ENCODE data around the gene CDC7. TPM values are rescaled to one million over a fixed set of nuclear protein-coding genes. Genes with fewer than 3 reads are reported as not detected.

Gene CDC7
- polyA plus RNA-seq, 2 of the 4 experiments (the other 2 are of a cell fraction) = 10.1 to 16.8 TPM

- no peak for TF ChIP-seq BCL3 (IDR thresholded peaks at IDR 0.05)
- peak; percentile 62 for TF ChIP-seq SMC3 (IDR thresholded peaks at IDR 0.05)
- no peak for TF ChIP-seq GATA3 (IDR thresholded peaks at IDR 0.05; ENCODE audit: borderline replicate concordance)
Measured at GRCh38 chr1:91511386-91511785, 10.7 kb downstream of the CDC7 start (continued).

GRCh38 chr1:91513160-91513559 is 12.5 kb downstream of the CDC7 start:
- Histone ChIP-seq H3K4me2 (no peak overlapping the region), H3K9me3 (no peaks in the 10 kb centered on the region), H3K4me3 (no peak overlapping the region), H3K27ac (no peak overlapping the region), H3K4me1 (no peaks in the 10 kb centered on the region)
- WGBS (ENCODE audit: missing lambda C conversion rate) = 76% methylated on average over 2 of the region's 2 CpGs
- DNase-seq (ENCODE audit: low read depth in 1 of 2, low spot score in 1 of 2) = no peak
- no peak for TF ChIP-seq HOXB5 (CRISPR knock-in tag; IDR thresholded peaks at IDR 0.05)
- TF ChIP-seq ZC3H11A (IDR thresholded peaks at IDR 0.05) = no peak
- peak in 1 of 2 experiments; percentile 40; a peak in 3 of 5 replicates for TF ChIP-seq RAD21 (conservative IDR thresholded peaks at IDR 0.05 in 1 of 2, IDR thresholded peaks at IDR 0.05 in 1 of 2)
- TF ChIP-seq ZFP36 (IDR thresholded peaks at IDR 0.05; ENCODE audit: borderline replicate concordance, partially characterized antibody) = no peak
- peak; percentile 8; the same call in 1 of the 3 replicates for TF ChIP-seq CTCF (IDR thresholded peaks at IDR 0.05)
- peak; percentile 24; the same call in 1 of the 3 replicates for TF ChIP-seq SMC3 (IDR thresholded peaks at IDR 0.05)
- TF ChIP-seq POLR2AphosphoS2 (conservative IDR thresholded peaks at IDR 0.05; ENCODE audit: low read length) = no peak
- TF ChIP-seq RCOR1 (IDR thresholded peaks at IDR 0.05; ENCODE audit: low read depth, low read length) = no peak
- TF ChIP-seq FOSL2 (IDR thresholded peaks at IDR 0.05) = no peak
- no peak for TF ChIP-seq FOSL2 (CRISPR knock-in tag; IDR thresholded peaks at IDR 0.05)
- no peak for TF ChIP-seq HDAC2 (IDR thresholded peaks at IDR 0.05)
- TF ChIP-seq SREBF2 (IDR thresholded peaks at IDR 0.05) = no peak
- no peak for TF ChIP-seq CBX8 (IDR thresholded peaks at IDR 0.05)
- CTCF ChIA-PET = interaction anchor here (0.7 to 4.4 kb wide), 20 partner anchors 16 to 785 kb away, joined by 3 to 27 read pairs (median 4); partner anchors contain the start of genes GLMN and RPAP2
- POLR2A ChIA-PET = no interaction called here
- FAIRE-seq = no peak
- no peak for ATAC-seq

- H3K4me1 ChIP-seq = no peaks in the 10 kb centered on the region
- FAIRE-seq = no peak
- no peak overlapping the region for H3K4me3 ChIP-seq
- POLR2A ChIA-PET = no interaction called here
- CTCF ChIA-PET = interaction anchor here (0.6 to 4.4 kb wide), 9 partner anchors 15 to 778 kb away, joined by 3 to 27 read pairs (median 4); no protein-coding TSS in a partner anchor
- no peak overlapping the region for H3K27ac ChIP-seq
- ATAC-seq = no peak
- no peak for DNase-seq (ENCODE audit: low read depth in 1 of 2, low spot score in 1 of 2)
- 85% methylated on average over 1 of the region's 1 CpG for WGBS (ENCODE audit: missing lambda C conversion rate)
- no peak overlapping the region for H3K4me2 ChIP-seq
- H3K9me3 ChIP-seq = no peaks in the 10 kb centered on the region
- TF ChIP-seq PHF8 (IDR thresholded peaks at IDR 0.05; ENCODE audit: borderline replicate concordance, low read depth) (no peak), HMGXB4 (CRISPR knock-in tag; IDR thresholded peaks at IDR 0.05; ENCODE audit: borderline replicate concordance) (no peak), HOXB5 (CRISPR knock-in tag; IDR thresholded peaks at IDR 0.05) (no peak), REST (IDR thresholded peaks at IDR 0.05) (no peak), PBX3 (IDR thresholded peaks at IDR 0.05) (no peak), RNF2 (IDR thresholded peaks at IDR 0.05; ENCODE audit: borderline replicate concordance, low read depth) (no peak), CBX8 (IDR thresholded peaks at IDR 0.05) (no peak), FOXS1 (CRISPR knock-in tag; IDR thresholded peaks at IDR 0.05) (no peak), ZFP36 (IDR thresholded peaks at IDR 0.05; ENCODE audit: borderline replicate concordance, partially characterized antibody) (no peak), ZC3H11A (IDR thresholded peaks at IDR 0.05) (no peak), JUN (IDR thresholded peaks at IDR 0.05) (no peak), HOXB13 (CRISPR knock-in tag; IDR thresholded peaks at IDR 0.05; ENCODE audit: low read depth) (no peak), CHD4 (IDR thresholded peaks at IDR 0.05; ENCODE audit: borderline replicate concordance) (no peak)
Measured at GRCh38 chr1:91513706-91514105, 13.1 kb downstream of the CDC7 start.

Measured in A549 (cell line).